Measurements from ENCODE around the gene DDHD1. TPM values are rescaled to one million over a fixed set of nuclear protein-coding genes. Genes with fewer than 3 reads are reported as not detected.
"Not testable (repeated sequence)": the region's sequence is repeated elsewhere in the genome, so short reads cannot be mapped to it uniquely, and the experiment has no call there.

Gene DDHD1
- total RNA-seq, 1 experiment from 2014 or later: 10.6 TPM

DNA sequence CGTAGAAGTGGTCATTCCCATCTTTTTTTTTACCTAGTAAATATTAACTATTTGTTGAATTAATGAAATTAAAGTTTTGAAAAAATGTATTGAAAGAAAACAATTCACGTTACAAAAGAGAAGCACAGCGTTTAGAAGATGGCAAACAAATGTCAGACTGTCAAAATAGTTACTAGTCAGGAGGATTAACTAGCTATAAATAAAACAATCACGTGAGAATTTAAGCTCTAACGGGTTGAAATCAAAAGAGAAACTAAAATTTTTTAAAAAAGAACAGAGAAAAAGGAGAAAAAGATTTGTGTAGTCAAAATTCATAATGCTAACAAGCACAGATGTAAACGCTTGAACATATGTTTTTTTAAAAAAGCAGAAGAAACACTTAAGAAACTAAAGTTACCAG lies 26.4 kb downstream of the DDHD1 start:
- intact Hi-C loops (cut with micrococcal nuclease; ENCODE audit: unreplicated experiment) (no loop called here), in situ Hi-C loops (cut with HindIII; ENCODE audit: low pct_unique_long_range_greater_than_20kb, low sequenced_read_pairs) (no loop called here)
- ATAC-seq: no peak
- no peaks in the 10 kb centered on the region for H3K4me1 ChIP-seq (ENCODE audit: control insufficient read depth, insufficient read depth, low read length)
- TF ChIP-seq, protein P1, sequence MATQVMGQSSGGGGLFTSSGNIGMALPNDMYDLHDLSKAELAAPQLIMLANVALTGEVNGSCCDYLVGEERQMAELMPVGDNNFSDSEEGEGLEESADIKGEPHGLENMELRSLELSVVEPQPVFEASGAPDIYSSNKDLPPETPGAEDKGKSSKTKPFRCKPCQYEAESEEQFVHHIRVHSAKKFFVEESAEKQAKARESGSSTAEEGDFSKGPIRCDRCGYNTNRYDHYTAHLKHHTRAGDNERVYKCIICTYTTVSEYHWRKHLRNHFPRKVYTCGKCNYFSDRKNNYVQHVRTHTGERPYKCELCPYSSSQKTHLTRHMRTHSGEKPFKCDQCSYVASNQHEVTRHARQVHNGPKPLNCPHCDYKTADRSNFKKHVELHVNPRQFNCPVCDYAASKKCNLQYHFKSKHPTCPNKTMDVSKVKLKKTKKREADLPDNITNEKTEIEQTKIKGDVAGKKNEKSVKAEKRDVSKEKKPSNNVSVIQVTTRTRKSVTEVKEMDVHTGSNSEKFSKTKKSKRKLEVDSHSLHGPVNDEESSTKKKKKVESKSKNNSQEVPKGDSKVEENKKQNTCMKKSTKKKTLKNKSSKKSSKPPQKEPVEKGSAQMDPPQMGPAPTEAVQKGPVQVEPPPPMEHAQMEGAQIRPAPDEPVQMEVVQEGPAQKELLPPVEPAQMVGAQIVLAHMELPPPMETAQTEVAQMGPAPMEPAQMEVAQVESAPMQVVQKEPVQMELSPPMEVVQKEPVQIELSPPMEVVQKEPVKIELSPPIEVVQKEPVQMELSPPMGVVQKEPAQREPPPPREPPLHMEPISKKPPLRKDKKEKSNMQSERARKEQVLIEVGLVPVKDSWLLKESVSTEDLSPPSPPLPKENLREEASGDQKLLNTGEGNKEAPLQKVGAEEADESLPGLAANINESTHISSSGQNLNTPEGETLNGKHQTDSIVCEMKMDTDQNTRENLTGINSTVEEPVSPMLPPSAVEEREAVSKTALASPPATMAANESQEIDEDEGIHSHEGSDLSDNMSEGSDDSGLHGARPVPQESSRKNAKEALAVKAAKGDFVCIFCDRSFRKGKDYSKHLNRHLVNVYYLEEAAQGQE (IDR thresholded peaks at IDR 0.05; ENCODE audit: insufficient read depth in 1 of 2, low read depth in 2 of 2, low read length in 1 of 2): no peak
- TF ChIP-seq SIN3A (IDR thresholded peaks at IDR 0.05; ENCODE audit: borderline replicate concordance, insufficient read depth, low read depth, low read length) (no peak), POLR2AphosphoS5 (IDR thresholded peaks at IDR 0.05; ENCODE audit: low read depth, low read length) (no peak), TCF7L2 (IDR thresholded peaks at IDR 0.05; ENCODE audit: low read depth, low read length) (no peak)
- TF ChIP-seq, protein P2, sequence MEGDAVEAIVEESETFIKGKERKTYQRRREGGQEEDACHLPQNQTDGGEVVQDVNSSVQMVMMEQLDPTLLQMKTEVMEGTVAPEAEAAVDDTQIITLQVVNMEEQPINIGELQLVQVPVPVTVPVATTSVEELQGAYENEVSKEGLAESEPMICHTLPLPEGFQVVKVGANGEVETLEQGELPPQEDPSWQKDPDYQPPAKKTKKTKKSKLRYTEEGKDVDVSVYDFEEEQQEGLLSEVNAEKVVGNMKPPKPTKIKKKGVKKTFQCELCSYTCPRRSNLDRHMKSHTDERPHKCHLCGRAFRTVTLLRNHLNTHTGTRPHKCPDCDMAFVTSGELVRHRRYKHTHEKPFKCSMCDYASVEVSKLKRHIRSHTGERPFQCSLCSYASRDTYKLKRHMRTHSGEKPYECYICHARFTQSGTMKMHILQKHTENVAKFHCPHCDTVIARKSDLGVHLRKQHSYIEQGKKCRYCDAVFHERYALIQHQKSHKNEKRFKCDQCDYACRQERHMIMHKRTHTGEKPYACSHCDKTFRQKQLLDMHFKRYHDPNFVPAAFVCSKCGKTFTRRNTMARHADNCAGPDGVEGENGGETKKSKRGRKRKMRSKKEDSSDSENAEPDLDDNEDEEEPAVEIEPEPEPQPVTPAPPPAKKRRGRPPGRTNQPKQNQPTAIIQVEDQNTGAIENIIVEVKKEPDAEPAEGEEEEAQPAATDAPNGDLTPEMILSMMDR (IDR thresholded peaks at IDR 0.05): no peak
- POLR2A ChIA-PET: no interaction called here
- DNase-seq (ENCODE audit: low read depth, low spot score): no peak
- BruUV-seq (replicated peaks): no TSS peak
- H3K27ac ChIP-seq (ENCODE audit: low read length): no peak overlapping the region
- no peaks in the 10 kb centered on the region for H3K9me3 ChIP-seq (ENCODE audit: control insufficient read depth, insufficient read depth, low read depth, low read length)
- no peak overlapping the region for H3K4me3 ChIP-seq (ENCODE audit: low read depth in 2 of 2, low read length in 2 of 2)
- CTCF ChIA-PET: no interaction called here
- no peaks in the 10 kb centered on the region for H3K36me3 ChIP-seq (ENCODE audit: control insufficient read depth, insufficient read depth, low read length)
- no peaks in the 10 kb centered on the region for H3K27me3 ChIP-seq (ENCODE audit: control insufficient read depth, insufficient read depth, low read length)

DNA sequence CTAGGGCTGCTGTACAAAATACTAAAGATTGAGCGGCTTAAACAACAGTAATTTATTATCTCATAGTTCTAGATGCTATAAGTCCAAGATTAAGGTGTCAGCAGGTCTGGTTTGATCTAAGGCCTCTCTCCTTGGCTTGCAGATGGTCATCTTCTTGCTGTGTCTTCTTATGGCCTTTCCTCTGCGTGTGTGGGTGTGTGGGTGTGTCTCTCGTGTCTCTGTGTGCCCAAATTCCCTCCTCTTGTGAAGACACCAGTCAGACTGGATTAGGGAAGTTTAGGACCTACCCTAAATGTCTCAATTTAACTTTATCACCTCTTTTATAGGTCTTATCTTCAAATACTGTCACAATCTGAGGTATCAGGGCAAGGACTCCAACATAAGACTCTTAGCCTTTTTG lies 28.3 kb downstream of the DDHD1 start:
- no peak overlapping the region for H3K27ac ChIP-seq (ENCODE audit: low read length)
- in situ Hi-C loops (cut with HindIII; ENCODE audit: low pct_unique_long_range_greater_than_20kb, low sequenced_read_pairs) (no loop called here), intact Hi-C loops (cut with micrococcal nuclease; ENCODE audit: unreplicated experiment) (no loop called here)
- no peaks in the 10 kb centered on the region for H3K4me1 ChIP-seq (ENCODE audit: control insufficient read depth, insufficient read depth, low read length)
- no peak for DNase-seq (ENCODE audit: low read depth, low spot score)
- no peaks in the 10 kb centered on the region for H3K9me3 ChIP-seq (ENCODE audit: control insufficient read depth, insufficient read depth, low read depth, low read length)
- BruUV-seq (replicated peaks): no TSS peak
- H3K36me3 ChIP-seq (ENCODE audit: control insufficient read depth, insufficient read depth, low read length): no peaks in the 10 kb centered on the region
- H3K4me3 ChIP-seq (ENCODE audit: low read depth in 2 of 2, low read length in 2 of 2): no peak overlapping the region
- ChIA-PET CTCF (no interaction called here), POLR2A (no interaction called here)
- TF ChIP-seq POLR2AphosphoS5 (IDR thresholded peaks at IDR 0.05; ENCODE audit: low read depth, low read length) (no peak), SIN3A (IDR thresholded peaks at IDR 0.05; ENCODE audit: borderline replicate concordance, insufficient read depth, low read depth, low read length) (no peak), TCF7L2 (IDR thresholded peaks at IDR 0.05; ENCODE audit: low read depth, low read length) (no peak)
- TF ChIP-seq, protein P2 (IDR thresholded peaks at IDR 0.05): no peak
- TF ChIP-seq, protein P1 (IDR thresholded peaks at IDR 0.05; ENCODE audit: insufficient read depth in 1 of 2, low read depth in 2 of 2, low read length in 1 of 2): no peak
- H3K27me3 ChIP-seq (ENCODE audit: control insufficient read depth, insufficient read depth, low read length): no peaks in the 10 kb centered on the region
- ATAC-seq: no peak

DNA sequence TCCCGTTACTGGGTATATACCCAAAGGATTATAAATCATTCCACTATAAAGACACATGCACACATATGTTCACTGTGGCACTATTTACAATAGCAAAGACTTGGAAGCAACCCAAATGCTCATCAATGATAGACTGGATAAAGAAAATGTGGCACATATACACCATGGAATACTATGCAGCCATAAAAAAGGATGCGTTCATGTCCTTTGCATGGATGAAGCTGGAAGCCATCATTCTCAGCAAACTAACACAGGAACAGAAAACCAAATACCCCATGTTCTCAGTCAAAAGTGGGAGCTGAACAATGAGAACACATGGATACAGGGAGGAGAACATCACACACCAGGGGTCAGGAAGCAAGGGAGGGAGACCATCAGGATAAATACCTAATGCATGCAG lies 31.7 kb downstream of the DDHD1 start:
- H3K4me3 ChIP-seq (ENCODE audit: low read depth in 2 of 2, low read length in 2 of 2); intact Hi-C loops (cut with micrococcal nuclease; ENCODE audit: unreplicated experiment); in situ Hi-C loops (cut with HindIII; ENCODE audit: low pct_unique_long_range_greater_than_20kb, low sequenced_read_pairs); BruUV-seq (replicated peaks); H3K27ac ChIP-seq (ENCODE audit: low read length); H3K9me3 ChIP-seq (ENCODE audit: control insufficient read depth, insufficient read depth, low read depth, low read length); DNase-seq (ENCODE audit: low read depth, low spot score); H3K36me3 ChIP-seq (ENCODE audit: control insufficient read depth, insufficient read depth, low read length); CTCF ChIA-PET; ATAC-seq; H3K27me3 ChIP-seq (ENCODE audit: control insufficient read depth, insufficient read depth, low read length); H3K4me1 ChIP-seq (ENCODE audit: control insufficient read depth, insufficient read depth, low read length); POLR2A ChIA-PET: not testable (repeated sequence)

DNA sequence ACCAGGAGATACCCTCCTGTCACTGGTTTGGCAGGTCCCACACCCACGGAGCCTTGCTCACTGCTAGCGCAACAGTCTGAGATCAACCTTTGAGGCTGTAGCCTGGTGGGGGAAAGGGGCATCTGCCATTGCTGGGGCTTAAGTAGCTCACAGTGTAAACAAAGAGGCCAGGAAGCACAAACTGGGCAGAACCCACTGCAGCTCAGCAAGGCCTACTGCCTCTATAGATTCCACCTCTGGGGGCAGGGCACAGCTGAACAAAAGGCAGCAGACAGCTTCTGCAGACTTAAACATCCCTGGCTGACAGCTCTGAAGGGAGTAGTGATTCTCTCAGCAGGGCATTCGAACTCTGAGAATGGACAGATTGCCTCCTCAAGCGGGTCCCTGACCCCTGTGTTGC lies 35.6 kb downstream of the DDHD1 start:
- BruUV-seq (replicated peaks); H3K4me3 ChIP-seq (ENCODE audit: low read depth in 2 of 2, low read length in 2 of 2); H3K27me3 ChIP-seq (ENCODE audit: control insufficient read depth, insufficient read depth, low read length); H3K27ac ChIP-seq (ENCODE audit: low read length); CTCF ChIA-PET; POLR2A ChIA-PET; DNase-seq (ENCODE audit: low read depth, low spot score); intact Hi-C loops (cut with micrococcal nuclease; ENCODE audit: unreplicated experiment); H3K4me1 ChIP-seq (ENCODE audit: control insufficient read depth, insufficient read depth, low read length); in situ Hi-C loops (cut with HindIII; ENCODE audit: low pct_unique_long_range_greater_than_20kb, low sequenced_read_pairs); H3K9me3 ChIP-seq (ENCODE audit: control insufficient read depth, insufficient read depth, low read depth, low read length); H3K36me3 ChIP-seq (ENCODE audit: control insufficient read depth, insufficient read depth, low read length); ATAC-seq: not testable (repeated sequence)
